Ovary (tissue), 10 donors: Measurements from ENCODE around the gene ENO1. TPM values are rescaled to one million over a fixed set of nuclear protein-coding genes. Genes with fewer than 3 reads are reported as not detected.

Source experiments
- DNase-seq, 5 donors: peaks; one replicate each; pipeline ENCODE4 v3.0.0-alpha.2; 2019 to 2020
- H3K27ac ChIP-seq, 2 donors: fragments of 200-600 bp; one replicate each; pipeline versions ENCODE4 v1.5.1 to v1.8.0; 2019 to 2022
- H3K27me3 ChIP-seq: fragments of 200-600 bp; one replicate; pipeline ENCODE4 v1.8.0; 2022
- H3K36me3 ChIP-seq: fragments of 200-600 bp; sonication (generic); one replicate; pipeline ENCODE4 v1.5.1; 2019
- H3K4me1 ChIP-seq: one replicate; pipeline ENCODE4 v1.8.1; 2013; ENCODE audit warnings: mild to moderate bottlenecking, moderate library complexity; ENCODE audit not compliant: insufficient read depth
- H3K4me3 ChIP-seq: fragments of 200-600 bp; sonication (generic); one replicate; pipeline ENCODE4 v1.5.1; 2017
- H3K9me3 ChIP-seq, 2 donors: fragments of 200-600 bp in 1 of 2; sonication (generic) in 1 of 2; one replicate each; pipeline versions ENCODE4 v1.5.1 to v1.8.1; 2013 to 2019; ENCODE audit warnings: mild to moderate bottlenecking in 1 of 2, moderate library complexity in 1 of 2
- EP300 ChIP-seq: sonication (generic); formaldehyde crosslinking; IDR thresholded peaks from one replicate; pipeline ENCODE4 v1.6.1; 2017; ENCODE audit warnings: antibody characterized with exemption
- POLR2A ChIP-seq: fragments of 450-650 bp; IDR thresholded peaks from one replicate; pipeline ENCODE4 v1.6.1; 2017; ENCODE audit warnings: antibody characterized with exemption, mild to moderate bottlenecking, moderate library complexity
- WGBS, 3 donors: extraction: QIAGEN DNeasy Blood & Tissue Kit in 1 of 3; methylation state at CpG; one replicate each; pipeline versions ENCODE4 v1.1.5 to v1.1.7; 2013 to 2017; 5-methylcytosine and 5-hydroxymethylcytosine counted together
- intact Hi-C, 4 donors: fragments of 100-400 bp; cut with DNase I; formaldehyde crosslinking; loops; one replicate each; pipeline versions ENCODE4 v1.11.0 to v1.15.1; 2022 to 2023
- long read RNA-seq, 3 donors: library from polyadenylated mRNA in 2 of 3; unstranded in 2 of 3; transcript quantifications; one replicate each; pipeline ENCODE4 v2.0.0 and lab custom pipeline, GENCODE V29; 2021 to 2026
- polyA plus RNA-seq, 2 donors: library from polyadenylated mRNA; stranded (reverse); fragments of 200-250 nt in 1 of 2; fragments of 350-450 nt in 1 of 2; fragmentation: Illumina TruSeq in 1 of 2; extraction: RNeasy Lipid Tissue Mini Kit (QIAGEN cat#74804) in 1 of 2; gene quantifications; one replicate each; pipeline ENCODE4 v1.2.3, GENCODE V29; 2013 to 2014
- total RNA-seq, 7 donors: library from RNA; depleted of rRNA in 2 of 7; stranded (reverse); fragments of >200 nt in 2 of 7; fragmentation: NEBNext Ultra II Directional in 3 of 7; extraction: Animal tissue kit (Norgen Biotek cat#: 25700) in 3 of 7; gene quantifications; one replicate each; pipeline versions ENCODE4 v1.1.0 to v1.2.4, GENCODE V29; 2016 to 2023
- TF ChIP-seq, protein P1 (sequence below), 3 donors: fragments of 450-650 bp in 2 of 3; fragments of 200-600 bp in 1 of 3; IDR thresholded peaks; one replicate each; pipeline versions ENCODE4 v1.5.1 to v1.8.0; 2016 to 2022; ENCODE audit warnings: antibody characterized with exemption in 3 of 3, mild to moderate bottlenecking in 1 of 3
- donor health status: DM: no; HTN: no; CAD: no; lungs with moderate emphysema.
- donor health status: DM: no; HTN: no; CAD: no.
- donor health status: Bipolar disorder and iron deficiency.
- donor health status: DM: yes; HTN: yes; CAD: no.
- donor health status: DM: no; HTN: no; CAD: no.
- donor health status: DM: yes; HTN: yes; CAD: no.

Gene ENO1
- 100 to 1,000 TPM; 158 to 569 (median 404) TPM for total RNA-seq
- 100 to 1,000 TPM; 215 to 481 TPM for polyA plus RNA-seq
- long read RNA-seq, donor 1, transcript ENO1-203 (9 exons, 2,548 nt), result minor isoform, 7 of 2,944 reads
- long read RNA-seq, donor 1, transcript ENO1-206 (3 exons, 1,247 nt), result minor isoform, 5 of 2,944 reads
- long read RNA-seq, donor 1, transcript ENO1-201 (12 exons, 1,781 nt), result major isoform, 2,799 of 2,944 reads
- long read RNA-seq, donor 1, partial matches to known transcripts, result 72 of 2,944 reads
- long read RNA-seq, donor 1, other reads (novel, unspliced or antisense), result 61 of 2,944 reads
- long read RNA-seq, donor 2, transcript ENO1-201 (12 exons, 1,781 nt), result major isoform, 217 of 394 reads
- long read RNA-seq, donor 2, partial matches to known transcripts, result 161 of 394 reads
- long read RNA-seq, donor 2, other reads (novel, unspliced or antisense), result 11 of 394 reads
- long read RNA-seq, donor 3, transcript ENO1-201 (12 exons, 1,781 nt), result major isoform, 810 of 1,077 reads
- long read RNA-seq, donor 3, partial matches to known transcripts, result 239 of 1,077 reads
- long read RNA-seq, donor 3, other reads (novel, unspliced or antisense), result 25 of 1,077 reads

- no peak for DNase-seq
- intact Hi-C loops, result no loop called here
- no peaks in the 10 kb centered on the region for H3K36me3 ChIP-seq
- H3K9me3 ChIP-seq, result no peaks in the 10 kb centered on the region
- peak within 1 kb of the TSS; percentile 97 for H3K4me3 ChIP-seq
- TF ChIP-seq, protein P1, sequence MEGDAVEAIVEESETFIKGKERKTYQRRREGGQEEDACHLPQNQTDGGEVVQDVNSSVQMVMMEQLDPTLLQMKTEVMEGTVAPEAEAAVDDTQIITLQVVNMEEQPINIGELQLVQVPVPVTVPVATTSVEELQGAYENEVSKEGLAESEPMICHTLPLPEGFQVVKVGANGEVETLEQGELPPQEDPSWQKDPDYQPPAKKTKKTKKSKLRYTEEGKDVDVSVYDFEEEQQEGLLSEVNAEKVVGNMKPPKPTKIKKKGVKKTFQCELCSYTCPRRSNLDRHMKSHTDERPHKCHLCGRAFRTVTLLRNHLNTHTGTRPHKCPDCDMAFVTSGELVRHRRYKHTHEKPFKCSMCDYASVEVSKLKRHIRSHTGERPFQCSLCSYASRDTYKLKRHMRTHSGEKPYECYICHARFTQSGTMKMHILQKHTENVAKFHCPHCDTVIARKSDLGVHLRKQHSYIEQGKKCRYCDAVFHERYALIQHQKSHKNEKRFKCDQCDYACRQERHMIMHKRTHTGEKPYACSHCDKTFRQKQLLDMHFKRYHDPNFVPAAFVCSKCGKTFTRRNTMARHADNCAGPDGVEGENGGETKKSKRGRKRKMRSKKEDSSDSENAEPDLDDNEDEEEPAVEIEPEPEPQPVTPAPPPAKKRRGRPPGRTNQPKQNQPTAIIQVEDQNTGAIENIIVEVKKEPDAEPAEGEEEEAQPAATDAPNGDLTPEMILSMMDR (IDR thresholded peaks at IDR 0.05), result no peak
- no peak for TF ChIP-seq POLR2A
- WGBS, 3 donors, result 0% methylated on average over 8 to 24 of the region's 24 CpGs
- peak within 1 kb of the TSS; percentile 88 to 99 for H3K27ac ChIP-seq
- peaks cover 10% of the 10 kb centered on the region for H3K4me1 ChIP-seq
- H3K27me3 ChIP-seq, result no peaks in the 10 kb centered on the region
Observed at GRCh38 chr1:8878448-8878697, at the start of gene ENO1. TSS of gene ENO1 (minus strand) at chr1:8878686. CDS start at chr1:8874908, 3,778 bp downstream.

- intact Hi-C loops, result loop anchor here in 1 of 4 donors (10.0 kb wide), 1 partner anchor 58 kb away; no protein-coding TSS in a partner anchor
- Histone ChIP-seq H3K27ac (no peak overlapping the region), H3K9me3 (no peaks in the 10 kb centered on the region), H3K4me3 (no peak overlapping the region), H3K36me3 (no peaks in the 10 kb centered on the region), H3K27me3 (no peaks in the 10 kb centered on the region), H3K4me1 (no peaks in the 10 kb centered on the region)
- no peak for TF ChIP-seq EP300
- TF ChIP-seq, protein P1 (IDR thresholded peaks at IDR 0.05), result no peak
- no peak for TF ChIP-seq POLR2A
- DNase-seq, result no peak
- WGBS, 3 donors, result 96 to 97% (median 96%) methylated on average over 12 of the region's 12 CpGs
Observed at GRCh38 chr1:8926707-8927694, 48.5 kb upstream of the ENO1 start.

DNA sequence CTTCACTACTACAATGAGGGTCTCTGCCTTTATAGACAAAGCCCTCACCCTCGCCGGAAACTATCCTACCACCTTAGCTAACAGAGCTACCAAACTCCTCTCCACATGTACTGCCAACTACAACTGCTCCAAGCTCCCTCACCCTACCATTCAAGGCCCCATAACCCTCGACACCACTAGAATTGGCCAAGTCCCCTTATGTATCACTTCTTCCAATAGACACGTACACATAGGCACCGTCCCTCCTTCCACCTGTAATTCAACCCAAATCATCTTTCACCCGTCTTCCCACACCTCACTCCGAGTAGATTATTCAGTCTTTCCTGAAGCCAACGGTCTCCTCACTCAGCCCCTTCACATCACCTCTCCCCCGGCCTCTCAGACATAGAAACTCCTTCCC lies 47.5 kb upstream of the ENO1 start:
- intact Hi-C loops, result loop anchor here in 1 of 4 donors (10.0 kb wide), 1 partner anchor 59 kb away; no protein-coding TSS in a partner anchor
- WGBS, 3 donors, result 88 to 94% (median 93%) methylated on average over 9 of the region's 9 CpGs

GRCh38 chr1:8925406-8925805 lies 46.9 kb upstream of the ENO1 start:
- WGBS, 3 donors, result 43 to 51% (median 49%) methylated on average over 2 of the region's 2 CpGs
- TF ChIP-seq EP300, result no peak
- TF ChIP-seq POLR2A, result no peak
- TF ChIP-seq, protein P1 (IDR thresholded peaks at IDR 0.05), result no peak
- no peak for DNase-seq
- Histone ChIP-seq H3K27ac (no peak overlapping the region), H3K27me3 (no peaks in the 10 kb centered on the region), H3K4me3 (no peak overlapping the region), H3K36me3 (no peaks in the 10 kb centered on the region), H3K4me1 (no peaks in the 10 kb centered on the region), H3K9me3 (no peaks in the 10 kb centered on the region)
- intact Hi-C loops, result loop anchor here in 1 of 4 donors (10.0 kb wide), 1 partner anchor 59 kb away; no protein-coding TSS in a partner anchor

More for the DNA sequence above, 47.5 kb upstream of the ENO1 start:
- Histone ChIP-seq H3K9me3 (no peaks in the 10 kb centered on the region), H3K36me3 (no peaks in the 10 kb centered on the region), H3K4me3 (no peak overlapping the region), H3K27me3 (no peaks in the 10 kb centered on the region), H3K4me1 (no peaks in the 10 kb centered on the region), H3K27ac (no peak overlapping the region)
- TF ChIP-seq EP300 (no peak), POLR2A (no peak)
- TF ChIP-seq, protein P1 (IDR thresholded peaks at IDR 0.05), result no peak
- no peak for DNase-seq
